Mesenchymal stem cell (in vitro differentiated cells and primary cell): ENCODE results near the gene TXNDC5.
A peak's percentile ranks its signal among the peaks of the same experiment; 100 is the strongest.

ENCODE experiments used
- DNase-seq: peaks from one replicate; pipeline ENCODE4 v3.0.0-alpha.2; 2013
- H2AFZ ChIP-seq: one replicate; pipeline ENCODE4 v1.6.1; 2013; ENCODE audit warnings: low read depth, mild to moderate bottlenecking, control low read depth, inconsistent platforms, low read length, moderate library complexity
- H2AK5ac ChIP-seq: 2 replicates; pipeline ENCODE4 v1.6.1; 2013; ENCODE audit warnings: low read length, moderate library complexity, mild to moderate bottlenecking, inconsistent platforms; ENCODE audit not compliant: severe bottlenecking
- H2BK120ac ChIP-seq: one replicate; pipeline ENCODE4 v1.6.1; 2013; ENCODE audit warnings: low read depth, mild to moderate bottlenecking, inconsistent platforms, low read length, moderate library complexity
- H2BK12ac ChIP-seq, 2 experiments: one replicate each; pipeline ENCODE4 v1.6.1; 2013; ENCODE audit warnings: inconsistent platforms in 2 of 2, low read length in 2 of 2, mild to moderate bottlenecking in 2 of 2, moderate library complexity in 2 of 2, control low read depth in 1 of 2
- H2BK15ac ChIP-seq: one replicate; pipeline ENCODE4 v1.6.1; 2013; ENCODE audit warnings: mild to moderate bottlenecking, low read depth, inconsistent platforms; ENCODE audit not compliant: poor library complexity, severe bottlenecking
- H2BK5ac ChIP-seq: 2 replicates; pipeline ENCODE4 v1.6.1; 2013; ENCODE audit warnings: low read depth, mild to moderate bottlenecking, low read length, control low read depth, inconsistent platforms; ENCODE audit not compliant: poor library complexity, severe bottlenecking
- H3K14ac ChIP-seq, 2 experiments: one replicate each; pipeline ENCODE4 v1.6.1; 2013; ENCODE audit warnings: inconsistent platforms in 2 of 2, low read length in 2 of 2, control low read depth in 1 of 2, mild to moderate bottlenecking in 1 of 2, moderate library complexity in 1 of 2
- H3K18ac ChIP-seq, 2 experiments: one replicate each; pipeline ENCODE4 v1.6.1; 2013; ENCODE audit warnings: inconsistent platforms in 2 of 2, low read length in 2 of 2, control low read depth in 1 of 2, low read depth in 1 of 2, mild to moderate bottlenecking in 1 of 2
- H3K23ac ChIP-seq, 2 experiments: one replicate each; pipeline ENCODE4 v1.6.1; 2013; ENCODE audit warnings: inconsistent platforms in 2 of 2, low read length in 2 of 2, mild to moderate bottlenecking in 2 of 2, moderate library complexity in 2 of 2, control low read depth in 1 of 2
- H3K27ac ChIP-seq: 2 replicates; pipeline ENCODE4 v1.5.1; 2013; ENCODE audit warnings: mild to moderate bottlenecking, moderate library complexity, low read length, control low read depth, inconsistent platforms; ENCODE audit not compliant: poor library complexity, severe bottlenecking
- H3K27me3 ChIP-seq, 2 experiments: 2 replicates each; pipeline versions ENCODE4 v1.6.1 to v1.7.0; 2013; ENCODE audit warnings: low read length in 2 of 2, mild to moderate bottlenecking in 2 of 2, moderate library complexity in 2 of 2, control low read depth in 1 of 2, inconsistent platforms in 1 of 2; ENCODE audit not compliant: control insufficient read depth in 1 of 2, insufficient read depth in 1 of 2
- H3K36me3 ChIP-seq, 2 experiments: 2 replicates each; pipeline versions ENCODE4 v1.6.1 to v1.7.0; 2013; ENCODE audit warnings: low read length in 2 of 2, control low read depth in 1 of 2, inconsistent platforms in 1 of 2, low read depth in 1 of 2, mild to moderate bottlenecking in 1 of 2; ENCODE audit not compliant: insufficient read depth in 2 of 2, control insufficient read depth in 1 of 2
- H3K4ac ChIP-seq, 2 experiments: one replicate each; pipeline ENCODE4 v1.6.1; 2013; ENCODE audit warnings: inconsistent platforms in 2 of 2, low read length in 2 of 2, mild to moderate bottlenecking in 2 of 2, moderate library complexity in 2 of 2, control low read depth in 1 of 2, low read depth in 1 of 2
- H3K4me1 ChIP-seq: 2 replicates; pipeline ENCODE4 v1.6.1; 2013; ENCODE audit warnings: low read depth, low read length, control low read depth; ENCODE audit not compliant: control insufficient read depth, insufficient read depth
- H3K4me2 ChIP-seq: 2 replicates; pipeline ENCODE4 v1.6.1; 2013; ENCODE audit warnings: low read length, mild to moderate bottlenecking, inconsistent platforms; ENCODE audit not compliant: poor library complexity, severe bottlenecking
- H3K4me3 ChIP-seq, 2 experiments: 2 replicates each; pipeline versions ENCODE4 v1.5.1 to v1.7.0; 2013; ENCODE audit warnings: low read length in 2 of 2, mild to moderate bottlenecking in 2 of 2, control low read depth in 1 of 2, low read depth in 1 of 2; ENCODE audit not compliant: insufficient read depth in 1 of 2
- H3K79me1 ChIP-seq: replicated peaks from 2 replicates; pipeline ENCODE4 v1.6.1; 2013; ENCODE audit warnings: mild to moderate bottlenecking, control low read depth, low read length, inconsistent platforms; ENCODE audit not compliant: poor library complexity, severe bottlenecking
- H3K9ac ChIP-seq: 2 replicates; pipeline ENCODE4 v1.7.0; 2013; ENCODE audit warnings: mild to moderate bottlenecking, low read length, moderate library complexity
- H3K9me3 ChIP-seq: 2 replicates; pipeline ENCODE4 v1.7.0; 2013; ENCODE audit warnings: mild to moderate bottlenecking, low read length; ENCODE audit not compliant: control insufficient read depth
- H4K8ac ChIP-seq: one replicate; pipeline ENCODE4 v1.6.1; 2013; ENCODE audit warnings: inconsistent platforms, mild to moderate bottlenecking, low read length, moderate library complexity
- H4K91ac ChIP-seq: one replicate; pipeline ENCODE4 v1.6.1; 2013; ENCODE audit warnings: mild to moderate bottlenecking, low read length, inconsistent platforms
- WGBS: methylation state at CpG from one replicate; pipeline ENCODE4 v1.1.7; 2013; ENCODE audit warnings: mixed read lengths; 5-methylcytosine and 5-hydroxymethylcytosine counted together

The TXNDC5 gene

DNA sequence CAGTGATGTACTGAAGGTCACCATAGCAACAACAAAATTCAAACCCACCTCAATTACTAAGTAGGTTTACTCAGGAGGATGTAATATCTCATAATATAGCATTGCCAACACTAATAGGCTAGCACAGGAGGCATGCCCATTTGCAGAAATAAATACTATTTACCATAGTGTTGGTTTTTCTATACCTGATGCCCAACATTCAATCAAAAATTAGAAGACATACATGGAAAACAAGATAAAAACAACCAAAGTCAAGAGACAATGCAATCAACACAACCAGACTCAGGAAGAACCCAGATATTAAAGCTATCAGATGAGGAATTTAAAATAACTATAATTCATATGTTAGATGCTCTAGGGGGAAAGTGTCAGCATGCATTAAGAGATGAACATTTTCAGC lies 14.3 kb upstream of the TXNDC5 start:
- H4K8ac ChIP-seq = no peak overlapping the region
- DNase-seq = no peak
- H3K18ac ChIP-seq = no peak overlapping the region
- H3K4me3 ChIP-seq = no peak overlapping the region
- H3K27me3 ChIP-seq = peaks cover 0 to 8% of the 10 kb centered on the region in 2 experiments
- no peak overlapping the region for H3K14ac ChIP-seq
- no peaks in the 10 kb centered on the region for H3K79me1 ChIP-seq
- no peak overlapping the region for H3K23ac ChIP-seq
- H2AK5ac ChIP-seq = no peak overlapping the region
- H3K4me2 ChIP-seq = no peak overlapping the region
- H3K9ac ChIP-seq = no peak overlapping the region
- H3K36me3 ChIP-seq = no peaks in the 10 kb centered on the region
- H3K27ac ChIP-seq = no peak overlapping the region
- H2BK5ac ChIP-seq = no peak overlapping the region
- H2BK120ac ChIP-seq = no peak overlapping the region
- H4K91ac ChIP-seq = no peak overlapping the region
- H3K4me1 ChIP-seq = no peaks in the 10 kb centered on the region
- H2BK12ac ChIP-seq = no peak overlapping the region
- no peak overlapping the region for H2AFZ ChIP-seq
- H3K9me3 ChIP-seq = no peaks in the 10 kb centered on the region
- no peak overlapping the region for H2BK15ac ChIP-seq
- H3K4ac ChIP-seq = no peak overlapping the region

DNA sequence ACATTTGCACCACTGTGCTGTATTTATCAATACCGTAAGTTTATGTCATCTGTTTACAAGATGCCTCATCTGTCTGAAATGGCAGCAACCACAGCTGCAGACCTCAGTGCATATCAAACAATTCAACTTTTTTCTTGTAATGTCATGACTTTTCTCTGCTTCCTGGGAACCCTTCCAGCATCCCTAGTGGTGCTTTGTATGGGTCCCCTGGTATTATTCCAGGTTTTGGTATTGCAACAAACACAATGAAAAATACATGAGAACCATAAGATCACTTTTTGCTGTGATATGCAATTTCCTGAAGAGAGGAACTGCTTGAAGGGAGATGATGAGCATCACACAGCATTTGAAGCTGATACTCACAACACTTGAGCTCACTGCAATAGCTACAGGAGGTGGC lies 12.0 kb upstream of the TXNDC5 start:
- DNase-seq = peak; percentile 18
- no peak overlapping the region for H3K4ac ChIP-seq

DNA sequence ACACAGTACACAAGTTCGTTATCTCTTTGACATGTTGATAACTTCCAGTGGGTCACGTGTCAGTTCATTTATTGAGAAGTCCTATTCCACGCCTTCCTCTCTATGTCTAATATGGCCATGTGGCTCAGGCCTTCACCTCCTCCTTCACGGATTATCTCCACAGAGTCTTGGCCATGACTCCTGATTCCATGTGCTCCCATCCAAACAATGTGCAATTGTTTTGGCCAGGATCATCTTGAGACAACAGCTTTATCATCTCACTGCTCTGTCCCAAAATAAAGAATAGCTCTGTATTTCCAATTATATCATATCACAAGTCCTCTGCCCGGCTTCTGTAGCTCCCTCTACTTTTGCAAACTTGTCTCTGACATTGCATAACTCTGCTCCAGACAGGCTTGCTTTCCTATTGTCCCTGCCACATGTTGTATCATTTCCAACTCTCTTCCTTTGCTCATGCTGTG lies 11.1 kb upstream of the TXNDC5 start:
- no peak overlapping the region for H3K27ac ChIP-seq
- peaks cover 0 to 20% of the 10 kb centered on the region in 2 experiments for H3K27me3 ChIP-seq
- no peak overlapping the region for H2BK120ac ChIP-seq
- no peak overlapping the region for H3K9ac ChIP-seq
- no peaks in the 10 kb centered on the region for H3K79me1 ChIP-seq
- H3K4ac ChIP-seq = no peak overlapping the region
- H2BK15ac ChIP-seq = no peak overlapping the region
- H2BK5ac ChIP-seq = no peak overlapping the region
- no peak overlapping the region for H3K23ac ChIP-seq
- 86% methylated on average over 5 of the region's 5 CpGs for WGBS
- H4K8ac ChIP-seq = no peak overlapping the region
- H3K4me2 ChIP-seq = no peak overlapping the region
- no peak overlapping the region for H3K4me3 ChIP-seq
- DNase-seq = no peak
- no peak overlapping the region for H3K14ac ChIP-seq
- H2AFZ ChIP-seq = no peak overlapping the region
- no peaks in the 10 kb centered on the region for H3K9me3 ChIP-seq
- no peak overlapping the region for H2BK12ac ChIP-seq
- no peak overlapping the region for H4K91ac ChIP-seq
- H3K36me3 ChIP-seq = no peaks in the 10 kb centered on the region
- no peaks in the 10 kb centered on the region for H3K4me1 ChIP-seq
- H3K18ac ChIP-seq = no peak overlapping the region
- H2AK5ac ChIP-seq = no peak overlapping the region

More for the DNA sequence above, 12.0 kb upstream of the TXNDC5 start:
- Histone ChIP-seq H4K8ac (no peak overlapping the region), H3K23ac (no peak overlapping the region), H2BK12ac (no peak overlapping the region), H3K9ac (no peak overlapping the region), H3K27me3 (peaks cover 0 to 15% of the 10 kb centered on the region in 2 experiments), H3K4me3 (no peak overlapping the region), H3K18ac (no peak overlapping the region), H3K4me1 (no peaks in the 10 kb centered on the region), H2BK15ac (no peak overlapping the region), H3K14ac (no peak overlapping the region), H2AK5ac (no peak overlapping the region), H3K4me2 (no peak overlapping the region), H2BK5ac (no peak overlapping the region), H3K27ac (no peak overlapping the region), H3K36me3 (no peaks in the 10 kb centered on the region), H2BK120ac (no peak overlapping the region), H4K91ac (no peak overlapping the region), H2AFZ (no peak overlapping the region), H3K79me1 (no peaks in the 10 kb centered on the region), H3K9me3 (no peaks in the 10 kb centered on the region)
- WGBS = 82% methylated on average over 1 of the region's 1 CpG

DNA sequence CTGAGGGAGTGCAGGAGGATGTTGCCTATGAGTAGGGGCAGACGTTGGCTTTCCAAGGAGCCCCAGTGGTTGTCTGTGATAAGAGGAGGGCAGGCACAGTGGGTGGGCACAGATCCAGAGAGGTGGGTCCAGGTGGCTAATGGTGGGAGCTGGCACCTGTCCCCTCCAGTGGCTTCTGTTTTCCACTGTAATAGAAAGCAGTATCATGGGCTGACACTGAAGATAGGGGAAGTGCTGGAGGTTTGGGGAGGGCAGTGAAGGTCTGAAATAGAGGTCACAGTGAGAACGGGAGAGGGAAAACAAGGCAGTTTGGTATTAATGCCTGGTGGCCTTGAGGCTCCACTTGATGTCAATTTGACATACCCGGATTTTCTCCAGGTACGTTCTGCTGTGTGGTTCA lies 10.5 kb upstream of the TXNDC5 start:
- Histone ChIP-seq H3K36me3 (no peaks in the 10 kb centered on the region), H3K9me3 (no peaks in the 10 kb centered on the region), H3K4me3 (no peak overlapping the region), H3K4me2 (no peak overlapping the region), H3K23ac (peak overlapping the region in 1 of 2 experiments; percentile 32), H3K14ac (no peak overlapping the region), H2BK12ac (no peak overlapping the region), H3K27ac (no peak overlapping the region), H3K4ac (no peak overlapping the region), H3K4me1 (no peaks in the 10 kb centered on the region), H2AK5ac (no peak overlapping the region), H2BK15ac (no peak overlapping the region), H3K9ac (no peak overlapping the region), H2AFZ (no peak overlapping the region), H4K91ac (no peak overlapping the region), H2BK5ac (no peak overlapping the region), H3K79me1 (no peaks in the 10 kb centered on the region), H3K27me3 (peaks cover 0 to 20% of the 10 kb centered on the region in 2 experiments), H2BK120ac (no peak overlapping the region), H4K8ac (no peak overlapping the region), H3K18ac (no peak overlapping the region)
- DNase-seq = no peak
- WGBS = 80% methylated on average over 4 of the region's 4 CpGs
